ENCODE measurements around the gene ZMIZ1. TPM values are rescaled to one million over a fixed set of nuclear protein-coding genes. Genes with fewer than 3 reads are reported as not detected.

The ZMIZ1 gene
- total and polyA plus RNA-seq, 8 donors = 63.1 to 87.2 (median 76.8) TPM

DNA sequence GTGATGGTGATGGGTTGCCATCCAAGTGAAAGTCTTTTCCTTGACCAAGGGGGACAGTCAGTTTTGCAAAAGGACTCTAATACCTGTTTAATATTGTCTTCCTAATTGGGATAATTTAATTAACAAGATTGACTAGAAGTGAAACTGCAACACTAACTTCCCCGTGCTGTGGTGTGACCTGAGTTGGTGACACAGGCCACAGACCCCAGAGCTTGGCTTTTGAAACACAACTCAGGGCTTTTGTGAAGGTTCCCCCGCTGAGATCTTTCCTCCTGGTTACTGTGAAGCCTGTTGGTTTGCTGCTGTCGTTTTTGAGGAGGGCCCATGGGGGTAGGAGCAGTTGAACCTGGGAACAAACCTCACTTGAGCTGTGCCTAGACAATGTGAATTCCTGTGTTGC is 285.4 kb downstream of the ZMIZ1 start:
- H3K27ac ChIP-seq = no peak overlapping the region
- H3K9me3 ChIP-seq = no peaks in the 10 kb centered on the region
- ATAC-seq (no peak), DNase-seq (no peak)
- no peaks in the 10 kb centered on the region for H3K27me3 ChIP-seq
- no peak overlapping the region for H3K4me3 ChIP-seq
- TF ChIP-seq, protein P1, sequence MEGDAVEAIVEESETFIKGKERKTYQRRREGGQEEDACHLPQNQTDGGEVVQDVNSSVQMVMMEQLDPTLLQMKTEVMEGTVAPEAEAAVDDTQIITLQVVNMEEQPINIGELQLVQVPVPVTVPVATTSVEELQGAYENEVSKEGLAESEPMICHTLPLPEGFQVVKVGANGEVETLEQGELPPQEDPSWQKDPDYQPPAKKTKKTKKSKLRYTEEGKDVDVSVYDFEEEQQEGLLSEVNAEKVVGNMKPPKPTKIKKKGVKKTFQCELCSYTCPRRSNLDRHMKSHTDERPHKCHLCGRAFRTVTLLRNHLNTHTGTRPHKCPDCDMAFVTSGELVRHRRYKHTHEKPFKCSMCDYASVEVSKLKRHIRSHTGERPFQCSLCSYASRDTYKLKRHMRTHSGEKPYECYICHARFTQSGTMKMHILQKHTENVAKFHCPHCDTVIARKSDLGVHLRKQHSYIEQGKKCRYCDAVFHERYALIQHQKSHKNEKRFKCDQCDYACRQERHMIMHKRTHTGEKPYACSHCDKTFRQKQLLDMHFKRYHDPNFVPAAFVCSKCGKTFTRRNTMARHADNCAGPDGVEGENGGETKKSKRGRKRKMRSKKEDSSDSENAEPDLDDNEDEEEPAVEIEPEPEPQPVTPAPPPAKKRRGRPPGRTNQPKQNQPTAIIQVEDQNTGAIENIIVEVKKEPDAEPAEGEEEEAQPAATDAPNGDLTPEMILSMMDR (IDR thresholded peaks at IDR 0.05) = no peak
- peaks cover 0 to 72% of the 10 kb centered on the region in 2 donors for H3K4me1 ChIP-seq
- peaks cover 0 to 69% of the 10 kb centered on the region in 2 donors for H3K36me3 ChIP-seq
- intact Hi-C loops (cut with DNase I) = no loop called here

DNA sequence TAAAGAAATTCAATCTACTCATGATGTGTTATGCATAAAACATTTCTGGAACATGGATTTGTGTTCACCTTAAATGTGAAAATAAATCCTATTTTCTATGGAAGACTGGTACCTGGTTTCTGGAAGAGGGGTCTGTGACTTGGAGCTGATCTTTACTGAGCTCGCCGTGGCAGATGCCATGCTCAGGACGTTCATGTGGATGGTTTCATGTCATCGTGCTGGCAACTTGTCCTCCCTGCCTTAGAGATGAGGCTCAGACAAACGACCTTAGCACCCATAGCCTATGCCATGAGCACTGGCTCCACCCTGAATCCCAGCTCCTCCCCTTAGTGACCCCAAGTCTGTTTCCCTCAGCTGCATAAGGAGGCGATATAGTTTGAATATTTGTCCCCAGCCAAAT is 285.8 kb downstream of the ZMIZ1 start:
- DNase-seq (no peak), ATAC-seq (no peak)
- Histone ChIP-seq H3K36me3 (peaks cover 0 to 64% of the 10 kb centered on the region in 2 donors), H3K27me3 (no peaks in the 10 kb centered on the region), H3K4me3 (no peak overlapping the region), H3K27ac (no peak overlapping the region), H3K4me1 (peaks cover 0 to 67% of the 10 kb centered on the region in 2 donors), H3K9me3 (no peaks in the 10 kb centered on the region)
- intact Hi-C loops (cut with DNase I) = no loop called here
- TF ChIP-seq, protein P1 (IDR thresholded peaks at IDR 0.05) = no peak

DNA sequence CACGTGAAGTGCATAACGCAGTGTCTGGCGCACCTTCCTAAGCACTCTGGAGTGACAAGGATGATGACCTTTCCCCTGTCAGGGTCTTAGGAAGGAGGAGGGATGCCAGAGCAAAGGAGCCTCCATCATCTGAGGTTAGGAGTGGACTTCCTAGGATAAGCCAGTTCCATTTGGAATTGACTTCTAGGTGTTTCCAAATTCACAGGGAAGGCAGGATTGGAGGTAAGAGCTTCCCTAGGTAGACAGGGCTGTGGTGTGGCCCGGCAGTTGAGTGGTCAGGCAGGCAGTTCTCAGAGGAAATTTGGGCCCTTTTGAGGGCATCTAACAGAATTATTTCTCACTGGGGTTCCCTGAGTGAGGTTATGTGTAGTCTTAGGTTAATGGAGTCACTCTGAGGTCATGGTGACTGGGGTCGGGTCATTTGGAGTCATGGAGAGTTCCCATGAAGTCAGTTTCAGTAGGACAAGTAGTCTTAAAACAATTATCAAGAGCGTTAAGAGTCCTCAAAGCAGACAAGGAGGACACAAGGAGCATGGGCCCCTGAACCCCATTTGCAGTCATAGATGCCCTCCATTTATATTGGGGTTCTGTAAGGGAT is 286.8 kb downstream of the ZMIZ1 start:
- no peak overlapping the region for H3K4me3 ChIP-seq
- no peaks in the 10 kb centered on the region for H3K9me3 ChIP-seq
- TF ChIP-seq, protein P1 (IDR thresholded peaks at IDR 0.05) = no peak
- no peak for DNase-seq
- H3K27me3 ChIP-seq = no peaks in the 10 kb centered on the region
- intact Hi-C loops (cut with DNase I) = no loop called here
- no peak for ATAC-seq
- peaks cover 0 to 55% of the 10 kb centered on the region in 2 donors for H3K36me3 ChIP-seq
- H3K4me1 ChIP-seq = peaks cover 0 to 58% of the 10 kb centered on the region in 2 donors
- H3K27ac ChIP-seq = peak overlapping the region in 1 of 2 donors; percentile 43

DNA sequence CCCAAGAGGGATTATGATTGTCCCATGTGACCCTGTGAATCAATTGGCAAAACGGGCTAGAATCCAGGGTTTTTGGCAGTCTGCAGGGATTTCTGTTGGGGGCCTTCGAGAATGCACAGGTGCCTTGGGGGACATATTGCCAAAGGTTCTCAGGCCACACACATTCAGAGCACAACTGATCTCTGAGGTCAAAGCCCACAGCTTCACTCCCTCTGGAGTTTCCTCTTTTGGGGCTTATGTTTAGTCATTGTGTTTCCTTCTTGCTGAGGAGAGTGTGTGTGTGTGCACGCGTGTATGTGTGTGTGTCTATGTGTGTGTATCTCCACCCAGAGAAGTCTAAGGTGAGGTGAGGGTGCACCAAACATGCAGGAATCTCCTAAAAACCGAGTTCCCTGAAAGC is 287.3 kb downstream of the ZMIZ1 start:
- Histone ChIP-seq H3K36me3 (peaks cover 0 to 50% of the 10 kb centered on the region in 2 donors), H3K27me3 (no peaks in the 10 kb centered on the region), H3K9me3 (no peaks in the 10 kb centered on the region), H3K27ac (peak overlapping the region in 1 of 2 donors; percentile 43), H3K4me1 (peaks cover 0 to 52% of the 10 kb centered on the region in 2 donors), H3K4me3 (no peak overlapping the region)
- TF ChIP-seq, protein P1 (IDR thresholded peaks at IDR 0.05) = no peak
- ATAC-seq = peak; percentile 30
- intact Hi-C loops (cut with DNase I) = no loop called here
- no peak for DNase-seq

DNA sequence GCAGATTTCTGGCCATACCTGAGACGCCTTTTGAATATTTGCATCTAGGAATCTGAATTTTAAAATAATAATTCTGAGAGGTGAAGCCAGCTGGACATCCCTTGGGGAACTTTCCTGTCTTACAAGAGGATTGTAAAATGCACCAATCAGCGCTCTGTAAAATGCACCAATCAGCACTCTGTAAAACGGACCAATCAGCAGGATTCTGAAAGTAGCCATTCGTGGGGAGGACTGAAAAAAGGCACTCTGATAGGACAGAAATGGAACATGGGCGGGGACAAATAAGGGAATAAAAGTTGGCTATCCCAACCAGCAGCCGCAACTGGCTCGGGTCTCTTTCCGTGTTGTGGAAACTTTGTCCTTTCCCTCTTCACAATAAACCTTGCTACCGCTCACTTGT is 288.4 kb downstream of the ZMIZ1 start:
- intact Hi-C loops (cut with DNase I) = no loop called here
- Histone ChIP-seq H3K4me1 (peaks cover 0 to 41% of the 10 kb centered on the region in 2 donors), H3K4me3 (no peak overlapping the region), H3K27ac (no peak overlapping the region), H3K36me3 (peaks cover 0 to 39% of the 10 kb centered on the region in 2 donors), H3K9me3 (no peaks in the 10 kb centered on the region), H3K27me3 (no peaks in the 10 kb centered on the region)
- DNase-seq = no peak
- no peak for ATAC-seq
- TF ChIP-seq, protein P1 (IDR thresholded peaks at IDR 0.05) = no peak

All from left lung (tissue), 10 donors.